Sigmoid colon (tissue), 4 donors: ENCODE measurements around the gene SETBP1.

Experiments
- EP300 ChIP-seq, 4 donors: sonication (generic); formaldehyde crosslinking; IDR thresholded peaks; one replicate each; pipeline ENCODE4 v1.6.1; 2017; ENCODE audit warnings: antibody characterized with exemption in 4 of 4
- POLR2A ChIP-seq, 2 donors: fragments of 450-650 bp; IDR thresholded peaks; one replicate each; pipeline ENCODE4 v1.6.1; 2016; ENCODE audit warnings: antibody characterized with exemption in 2 of 2, mild to moderate bottlenecking in 2 of 2, moderate library complexity in 2 of 2
- POLR2AphosphoS5 ChIP-seq, 4 donors: sonication (generic); formaldehyde crosslinking; IDR thresholded peaks; one replicate each; pipeline ENCODE4 v1.6.1; 2017; ENCODE audit warnings: antibody characterized with exemption in 4 of 4
- TF ChIP-seq, protein P1 (sequence below), 4 experiments: fragments of 450-650 bp in 3 of 4; fragments of 200-600 bp in 1 of 4; IDR thresholded peaks; one replicate each; pipeline ENCODE4 v1.5.1; 2016 to 2019; ENCODE audit warnings: antibody characterized with exemption in 4 of 4, mild to moderate bottlenecking in 3 of 4, moderate library complexity in 2 of 4

DNA sequence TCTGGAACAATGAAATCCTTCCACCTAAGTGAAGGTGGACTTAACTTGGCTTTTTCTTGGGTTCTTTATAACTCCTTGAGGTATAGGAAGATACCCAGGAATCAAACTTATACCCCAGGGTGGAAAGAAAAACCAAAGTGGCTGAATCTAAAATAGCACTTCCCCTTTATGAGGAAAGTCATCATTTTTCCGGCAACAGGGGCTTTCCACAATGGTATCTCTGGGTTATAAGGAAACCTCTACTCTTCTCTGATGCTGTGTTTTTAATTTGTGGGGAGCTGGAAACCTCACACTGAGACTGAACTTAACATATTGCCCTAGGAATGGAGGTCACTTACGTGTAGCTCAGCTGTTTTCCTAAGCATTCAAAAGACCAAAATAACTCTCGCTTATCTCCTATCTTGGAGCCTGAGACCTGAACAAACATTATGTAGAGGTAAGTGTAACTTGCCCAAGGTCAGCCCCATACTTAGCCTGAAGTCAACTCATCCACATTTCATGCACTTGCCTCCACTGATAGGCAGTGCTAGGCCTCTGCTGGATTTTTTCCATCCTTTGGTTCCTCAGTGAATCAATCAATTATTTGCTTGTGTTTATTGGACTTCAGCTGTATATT lies 117.9 kb downstream of the SETBP1 start:
- TF ChIP-seq, protein P1, sequence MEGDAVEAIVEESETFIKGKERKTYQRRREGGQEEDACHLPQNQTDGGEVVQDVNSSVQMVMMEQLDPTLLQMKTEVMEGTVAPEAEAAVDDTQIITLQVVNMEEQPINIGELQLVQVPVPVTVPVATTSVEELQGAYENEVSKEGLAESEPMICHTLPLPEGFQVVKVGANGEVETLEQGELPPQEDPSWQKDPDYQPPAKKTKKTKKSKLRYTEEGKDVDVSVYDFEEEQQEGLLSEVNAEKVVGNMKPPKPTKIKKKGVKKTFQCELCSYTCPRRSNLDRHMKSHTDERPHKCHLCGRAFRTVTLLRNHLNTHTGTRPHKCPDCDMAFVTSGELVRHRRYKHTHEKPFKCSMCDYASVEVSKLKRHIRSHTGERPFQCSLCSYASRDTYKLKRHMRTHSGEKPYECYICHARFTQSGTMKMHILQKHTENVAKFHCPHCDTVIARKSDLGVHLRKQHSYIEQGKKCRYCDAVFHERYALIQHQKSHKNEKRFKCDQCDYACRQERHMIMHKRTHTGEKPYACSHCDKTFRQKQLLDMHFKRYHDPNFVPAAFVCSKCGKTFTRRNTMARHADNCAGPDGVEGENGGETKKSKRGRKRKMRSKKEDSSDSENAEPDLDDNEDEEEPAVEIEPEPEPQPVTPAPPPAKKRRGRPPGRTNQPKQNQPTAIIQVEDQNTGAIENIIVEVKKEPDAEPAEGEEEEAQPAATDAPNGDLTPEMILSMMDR (IDR thresholded peaks at IDR 0.05) = no peak
- no peak for TF ChIP-seq POLR2AphosphoS5 (IDR thresholded peaks at IDR 0.05)
- no peak for TF ChIP-seq POLR2A (IDR thresholded peaks at IDR 0.05)
- no peak for TF ChIP-seq EP300 (IDR thresholded peaks at IDR 0.05)
